Muscle layer of colon (tissue), 2 donors: ENCODE results near the gene GET3.

Experiments used
- H3K27ac ChIP-seq: one replicate; pipeline ENCODE4 v1.7.0; 2013; ENCODE audit warnings: low read depth, mild to moderate bottlenecking, low read length, moderate library complexity
- H3K27me3 ChIP-seq, 2 donors: one replicate each; pipeline ENCODE4 v1.7.0; 2013; ENCODE audit warnings: low read length in 2 of 2, mild to moderate bottlenecking in 2 of 2; ENCODE audit not compliant: insufficient read depth in 2 of 2, control insufficient read depth in 1 of 2
- H3K36me3 ChIP-seq: one replicate; pipeline ENCODE4 v1.7.0; 2013; ENCODE audit warnings: mild to moderate bottlenecking, low read length; ENCODE audit not compliant: insufficient read depth
- H3K4me1 ChIP-seq: one replicate; pipeline ENCODE4 v1.7.0; 2013; ENCODE audit warnings: mild to moderate bottlenecking, low read length; ENCODE audit not compliant: insufficient read depth
- H3K4me3 ChIP-seq, 2 donors: one replicate each; pipeline ENCODE4 v1.7.0; 2013; ENCODE audit warnings: low read length in 2 of 2, low read depth in 1 of 2, mild to moderate bottlenecking in 1 of 2, moderate library complexity in 1 of 2
- H3K9ac ChIP-seq: one replicate; pipeline ENCODE4 v1.7.0; 2013; ENCODE audit warnings: low read length
- H3K9me3 ChIP-seq: one replicate; pipeline ENCODE4 v1.7.0; 2013; ENCODE audit warnings: mild to moderate bottlenecking, low read length
- donor health status: abdominal sarcoma.
- donor health status: Adenocarcinoma of cecum.

Gene GET3

DNA sequence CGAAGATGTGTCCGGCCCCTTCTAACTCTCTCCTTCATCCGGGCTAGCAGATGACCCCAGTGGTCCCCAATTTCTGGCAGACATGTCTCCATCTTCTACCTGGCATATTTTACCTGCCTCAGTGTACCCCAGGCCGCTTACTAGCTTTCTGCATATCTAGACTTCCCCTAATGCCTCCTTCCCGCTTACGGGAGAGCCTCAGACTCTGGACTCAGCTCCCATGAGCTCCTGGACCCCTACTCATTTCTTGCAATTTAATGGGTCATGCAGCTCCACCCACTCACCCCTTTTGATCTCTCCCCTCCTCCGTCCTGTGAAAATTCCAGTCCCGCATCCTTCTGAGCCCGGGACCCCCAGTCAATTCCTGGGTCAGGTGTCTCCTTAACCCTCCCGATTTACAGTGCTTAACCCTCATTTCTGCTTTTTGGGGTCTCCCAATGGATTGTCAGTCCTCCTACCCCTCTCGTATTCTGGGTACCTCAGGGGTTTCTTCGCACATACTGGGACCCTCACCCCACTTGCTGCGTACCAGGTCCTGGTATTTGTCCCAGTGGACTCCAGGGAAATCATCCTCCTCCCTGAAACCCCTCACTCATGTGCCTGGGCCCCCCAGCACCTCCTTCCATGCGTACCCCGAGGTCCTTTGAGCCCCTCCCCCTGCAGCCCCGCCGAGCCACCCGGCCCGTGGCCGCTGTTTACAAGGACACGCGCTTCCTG is 53.5 kb downstream of the GET3 start:
- Histone ChIP-seq H3K9ac (peak overlapping the region; percentile 85), H3K27me3 (no peaks in the 10 kb centered on the region), H3K36me3 (no peaks in the 10 kb centered on the region), H3K9me3 (no peaks in the 10 kb centered on the region), H3K4me1 (peaks cover 29% of the 10 kb centered on the region), H3K27ac (peak overlapping the region; percentile 99), H3K4me3 (peak overlapping the region; percentile 60 to 75)

- H3K4me3 ChIP-seq: peak within 1 kb of the TSS; percentile 82 to 90
- no peaks in the 10 kb centered on the region for H3K9me3 ChIP-seq
- no peaks in the 10 kb centered on the region for H3K27me3 ChIP-seq
- no peaks in the 10 kb centered on the region for H3K36me3 ChIP-seq
- peak within 1 kb of the TSS; percentile 99 for H3K27ac ChIP-seq
- peak within 1 kb of the TSS; percentile 99 for H3K9ac ChIP-seq
- peaks cover 36% of the 10 kb centered on the region for H3K4me1 ChIP-seq
These were observed 54.2 kb downstream of the GET3 start, which contains the start of gene JUNB for GRCh38 chr19:12791345-12792050. Gene JUNB, plus strand, starts transcription at chr19:12791486. Its CDS starts 286 bp downstream, at chr19:12791772.

GRCh38 chr19:12792051-12792852 is 55.0 kb downstream of the GET3 start:
- peak overlapping the region; percentile 82 to 90 for H3K4me3 ChIP-seq
- H3K27me3 ChIP-seq: no peaks in the 10 kb centered on the region
- peaks cover 6% of the 10 kb centered on the region for H3K36me3 ChIP-seq
- H3K27ac ChIP-seq: peak overlapping the region; percentile 99
- peak overlapping the region; percentile 99 for H3K9ac ChIP-seq
- H3K4me1 ChIP-seq: peaks cover 36% of the 10 kb centered on the region
- no peaks in the 10 kb centered on the region for H3K9me3 ChIP-seq

GRCh38 chr19:12792853-12793289 is 55.6 kb downstream of the GET3 start:
- peaks cover 31% of the 10 kb centered on the region for H3K4me1 ChIP-seq
- peaks cover 7% of the 10 kb centered on the region for H3K36me3 ChIP-seq
- no peaks in the 10 kb centered on the region for H3K9me3 ChIP-seq
- H3K27me3 ChIP-seq: no peaks in the 10 kb centered on the region
- peak overlapping the region; percentile 99 for H3K27ac ChIP-seq
- peak overlapping the region; percentile 99 for H3K9ac ChIP-seq
- H3K4me3 ChIP-seq: peak overlapping the region; percentile 82 to 90

GRCh38 chr19:12793290-12794195 is 56.2 kb downstream of the GET3 start:
- peak overlapping the region; percentile 99 for H3K9ac ChIP-seq
- no peaks in the 10 kb centered on the region for H3K27me3 ChIP-seq
- peaks cover 7% of the 10 kb centered on the region for H3K36me3 ChIP-seq

DNA sequence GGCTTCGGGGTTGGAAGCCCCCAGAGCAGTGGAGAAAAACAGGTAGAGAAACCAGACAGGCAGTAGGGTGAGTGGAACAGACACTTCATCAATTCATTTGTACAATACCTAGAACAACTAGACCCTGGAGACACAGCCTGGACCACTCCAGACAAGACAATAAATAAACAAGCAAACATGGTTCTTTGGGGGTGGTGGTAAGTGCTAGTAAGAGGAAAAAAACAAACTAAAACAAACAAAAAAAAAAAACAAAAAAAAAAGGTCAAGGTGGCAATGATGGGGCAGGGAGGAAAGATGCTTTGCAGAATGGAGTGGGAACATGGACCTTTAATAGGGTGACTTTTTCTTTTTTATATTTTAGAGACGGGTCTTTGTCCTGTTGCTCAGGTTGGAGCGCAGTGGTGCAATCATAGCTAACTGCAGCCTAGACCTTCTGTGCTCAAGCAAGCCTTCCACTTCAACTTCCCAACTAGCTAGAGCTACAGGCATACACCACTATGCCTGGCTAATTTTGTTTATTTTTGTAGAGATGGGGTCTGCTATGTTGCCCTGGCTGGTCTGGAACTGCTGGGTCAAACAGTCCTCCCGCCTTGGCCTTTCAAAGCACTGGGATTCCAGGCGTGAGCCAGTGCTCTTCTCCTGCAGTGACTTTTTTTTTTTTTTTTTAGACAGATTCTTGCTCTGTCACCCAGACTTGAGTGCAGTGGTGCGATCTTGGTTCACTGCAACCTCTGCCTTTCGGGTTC is 57.1 kb downstream of the GET3 start:
- H3K27me3 ChIP-seq: no peaks in the 10 kb centered on the region
- H3K27ac ChIP-seq: peak overlapping the region; percentile 99
- H3K36me3 ChIP-seq: peaks cover 9% of the 10 kb centered on the region
- no peaks in the 10 kb centered on the region for H3K9me3 ChIP-seq
- H3K4me3 ChIP-seq: peak overlapping the region; percentile 82 to 90
- peaks cover 16% of the 10 kb centered on the region for H3K4me1 ChIP-seq
- H3K9ac ChIP-seq: peak overlapping the region; percentile 56

More at GRCh38 chr19:12793290-12794195, 56.2 kb downstream of the GET3 start:
- H3K9me3 ChIP-seq: no peaks in the 10 kb centered on the region
- H3K4me1 ChIP-seq: peaks cover 24% of the 10 kb centered on the region
- peak overlapping the region; percentile 82 to 90 for H3K4me3 ChIP-seq
- peak overlapping the region; percentile 99 for H3K27ac ChIP-seq

DNA sequence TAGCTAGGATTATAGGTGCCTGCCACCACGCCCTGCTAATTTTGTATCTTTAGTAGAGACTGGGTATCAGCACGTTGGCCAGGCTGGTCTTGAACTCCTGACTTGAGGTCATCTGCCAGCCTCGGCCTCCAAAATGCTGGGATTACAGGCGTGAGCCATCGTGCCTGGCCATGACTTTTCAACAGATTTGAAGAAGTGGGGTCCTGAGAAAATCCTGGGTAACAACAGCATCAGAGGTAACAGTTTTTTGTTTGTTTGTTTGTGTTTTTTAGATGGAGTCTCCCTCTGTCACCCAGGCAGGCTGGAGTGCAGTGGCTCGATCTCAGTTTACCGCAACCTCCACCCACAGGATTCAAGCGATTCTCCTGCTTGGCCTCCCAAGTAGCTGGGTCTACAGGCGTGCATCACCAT is 57.7 kb downstream of the GET3 start:
- Histone ChIP-seq H3K9me3 (no peaks in the 10 kb centered on the region), H3K4me3 (no peak overlapping the region), H3K36me3 (peaks cover 15% of the 10 kb centered on the region), H3K4me1 (peaks cover 17% of the 10 kb centered on the region), H3K27ac (peak overlapping the region; percentile 99), H3K27me3 (no peaks in the 10 kb centered on the region), H3K9ac (no peak overlapping the region)

- Histone ChIP-seq H3K9me3 (no peaks in the 10 kb centered on the region), H3K27me3 (no peaks in the 10 kb centered on the region), H3K9ac (no peak overlapping the region), H3K4me1 (peaks cover 19% of the 10 kb centered on the region), H3K36me3 (peaks cover 22% of the 10 kb centered on the region), H3K27ac (peak overlapping the region; percentile 28), H3K4me3 (no peak overlapping the region)
These were observed 59.1 kb downstream of the GET3 start for GRCh38 chr19:12796146-12797071.

DNA sequence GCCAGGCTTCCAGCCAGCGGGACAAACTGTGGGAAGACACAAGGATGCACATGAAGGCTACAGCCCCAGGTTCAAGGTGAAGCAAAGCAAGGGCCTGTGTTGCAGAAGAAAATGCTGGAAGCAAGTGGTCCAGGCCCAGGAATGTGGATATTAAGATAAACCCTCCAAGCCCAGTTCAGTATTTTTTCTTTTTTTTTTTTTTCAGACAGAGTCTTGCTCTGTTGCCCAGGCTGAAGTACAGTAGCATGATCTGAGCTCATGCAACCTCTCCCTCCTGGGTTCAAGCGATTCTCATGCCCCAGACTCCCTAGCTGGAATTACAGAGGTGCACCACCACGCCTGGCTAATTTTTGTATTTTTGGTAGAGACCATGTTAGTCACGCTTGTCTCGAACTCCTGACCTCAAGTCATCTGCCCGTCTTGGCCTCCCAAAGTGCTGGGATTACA is 59.9 kb downstream of the GET3 start:
- Histone ChIP-seq H3K27ac (no peak overlapping the region), H3K4me3 (no peak overlapping the region), H3K27me3 (no peaks in the 10 kb centered on the region), H3K4me1 (peaks cover 19% of the 10 kb centered on the region), H3K36me3 (peaks cover 22% of the 10 kb centered on the region), H3K9ac (no peak overlapping the region), H3K9me3 (no peaks in the 10 kb centered on the region)
